Effector CD8-positive, alpha-beta T cell (primary cell): ENCODE results near the gene ZNF835.

Source experiments
- DNase-seq: peaks from one replicate; lab custom pipeline; 2025; lab: John Stamatoyannopoulos, UW

The ZNF835 gene

DNA sequence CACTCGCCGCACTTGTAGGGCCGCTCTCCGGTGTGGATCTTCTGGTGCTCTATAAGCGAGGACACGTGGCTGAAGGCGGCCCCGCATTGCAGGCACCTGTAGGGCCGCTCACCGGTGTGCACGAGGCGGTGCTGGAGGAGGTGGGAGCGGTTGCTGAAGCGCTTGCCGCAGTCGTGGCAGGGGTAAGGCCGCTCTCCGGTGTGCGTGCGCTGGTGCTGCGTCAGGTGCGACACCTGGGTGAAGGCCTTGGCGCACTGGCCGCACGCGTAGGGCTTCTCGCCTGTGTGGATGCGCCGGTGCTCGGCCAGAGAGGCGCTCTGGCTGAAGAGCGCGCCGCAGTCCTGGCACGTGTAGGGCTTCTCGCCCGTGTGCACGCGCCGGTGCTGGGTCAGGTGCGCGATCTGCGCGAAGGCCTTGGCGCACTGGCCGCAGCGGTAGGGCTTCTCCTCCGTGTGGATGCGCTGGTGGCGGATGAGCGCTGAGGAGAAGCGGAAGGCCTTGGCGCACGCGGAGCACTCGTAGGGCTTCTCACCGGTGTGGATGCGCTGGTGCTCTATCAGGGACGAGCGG is 7.5 kb downstream of the ZNF835 start:
- DNase-seq = no peak

DNA sequence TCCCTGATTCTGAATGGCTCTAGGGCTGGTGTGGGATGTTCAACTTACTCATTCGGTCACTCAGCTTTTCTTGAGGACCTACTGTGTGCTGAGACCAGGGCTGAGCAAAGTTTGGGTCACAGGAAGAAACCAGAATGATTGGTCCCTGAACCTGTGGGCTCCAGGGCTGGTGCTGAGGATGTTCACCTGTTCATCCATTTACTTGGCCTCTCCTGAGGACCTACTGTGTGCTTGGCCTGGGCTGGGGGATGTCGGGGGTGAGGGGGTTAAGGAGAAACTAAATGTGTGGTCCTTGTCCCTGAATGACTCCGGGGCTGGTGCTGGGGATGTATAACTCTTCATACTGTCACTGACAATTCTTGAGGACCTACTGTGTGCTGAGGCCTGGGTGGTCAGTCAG is 10.3 kb downstream of the ZNF835 start:
- DNase-seq = no peak

DNA sequence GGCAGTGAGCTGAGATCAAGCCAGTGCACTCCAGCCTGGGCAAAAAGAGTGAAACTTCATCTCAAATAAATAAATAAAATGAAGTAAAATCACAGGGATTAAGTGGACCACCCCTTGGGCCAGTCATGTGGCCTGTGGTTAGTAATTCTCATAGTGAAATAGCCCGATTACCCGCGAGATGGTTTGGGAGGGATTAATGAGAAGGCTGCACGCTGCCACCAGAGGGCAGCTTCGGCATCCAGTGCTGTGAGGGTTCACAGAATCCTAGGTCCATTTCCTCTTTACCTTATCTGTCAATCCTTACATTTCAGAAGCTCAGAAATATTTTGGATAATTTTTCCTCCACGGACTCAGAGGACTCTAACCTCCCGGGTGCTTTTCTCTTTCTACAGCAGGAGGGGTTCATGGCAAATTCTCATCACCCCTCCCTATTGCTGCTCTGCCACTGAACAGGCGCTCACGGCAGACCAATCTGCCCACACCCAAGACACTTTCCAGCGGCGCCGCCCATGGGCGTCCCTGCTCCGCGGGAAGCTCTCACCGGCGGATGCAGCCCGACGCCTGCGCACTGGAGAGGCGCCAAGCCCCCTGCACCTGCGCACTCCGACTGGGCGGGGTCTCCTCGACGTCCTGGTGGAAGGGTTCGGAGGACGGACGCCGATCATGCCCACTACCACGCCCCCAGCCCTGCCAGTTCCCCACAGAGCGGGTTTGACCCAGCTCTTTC is 11.0 kb downstream of the ZNF835 start:
- DNase-seq = no peak

DNA sequence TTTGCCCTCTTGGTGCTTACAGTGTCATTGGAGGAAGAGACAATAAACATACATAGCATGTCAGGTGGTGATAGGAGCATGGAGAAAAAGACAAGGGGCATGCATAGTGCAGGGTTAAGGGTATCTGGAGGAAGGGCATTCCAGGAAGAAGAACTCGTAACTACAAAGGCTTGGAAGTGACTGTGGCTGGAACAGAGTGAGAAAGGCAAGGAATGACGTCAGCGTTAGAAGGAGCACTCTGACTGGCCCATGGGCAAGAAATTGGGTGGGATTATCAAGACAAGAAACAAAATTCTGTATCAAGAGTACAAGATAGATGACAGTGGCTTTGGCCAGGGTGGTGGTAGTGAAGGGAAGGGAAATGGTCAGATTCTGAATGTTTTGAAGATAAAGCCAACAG is 17.4 kb downstream of the ZNF835 start:
- DNase-seq = no peak

DNA sequence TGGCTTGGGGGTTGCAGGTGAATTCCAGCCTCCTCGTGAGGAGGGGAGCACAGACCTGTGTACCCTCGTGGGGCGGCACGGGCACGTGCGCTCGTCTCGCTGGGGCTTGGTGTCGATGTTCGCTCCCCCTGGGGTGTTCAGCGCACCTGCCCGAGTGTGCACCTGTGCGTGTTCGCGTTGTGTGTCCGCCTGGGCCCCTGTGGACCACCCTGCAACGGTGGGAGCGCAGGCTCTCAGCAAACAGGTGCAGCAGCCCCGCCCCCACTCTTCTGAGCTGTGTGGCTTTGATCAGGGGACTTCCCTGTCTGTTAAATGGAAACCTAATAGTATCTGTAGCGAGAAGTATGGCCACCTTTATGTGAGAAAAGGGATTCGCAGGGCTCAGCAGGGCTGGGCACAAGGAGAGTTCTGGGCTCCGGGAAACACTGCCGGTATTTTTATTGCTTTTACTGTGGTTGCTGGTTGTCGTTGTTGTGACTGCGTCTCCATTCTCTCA is 28.0 kb downstream of the ZNF835 start:
- no peak for DNase-seq

DNA sequence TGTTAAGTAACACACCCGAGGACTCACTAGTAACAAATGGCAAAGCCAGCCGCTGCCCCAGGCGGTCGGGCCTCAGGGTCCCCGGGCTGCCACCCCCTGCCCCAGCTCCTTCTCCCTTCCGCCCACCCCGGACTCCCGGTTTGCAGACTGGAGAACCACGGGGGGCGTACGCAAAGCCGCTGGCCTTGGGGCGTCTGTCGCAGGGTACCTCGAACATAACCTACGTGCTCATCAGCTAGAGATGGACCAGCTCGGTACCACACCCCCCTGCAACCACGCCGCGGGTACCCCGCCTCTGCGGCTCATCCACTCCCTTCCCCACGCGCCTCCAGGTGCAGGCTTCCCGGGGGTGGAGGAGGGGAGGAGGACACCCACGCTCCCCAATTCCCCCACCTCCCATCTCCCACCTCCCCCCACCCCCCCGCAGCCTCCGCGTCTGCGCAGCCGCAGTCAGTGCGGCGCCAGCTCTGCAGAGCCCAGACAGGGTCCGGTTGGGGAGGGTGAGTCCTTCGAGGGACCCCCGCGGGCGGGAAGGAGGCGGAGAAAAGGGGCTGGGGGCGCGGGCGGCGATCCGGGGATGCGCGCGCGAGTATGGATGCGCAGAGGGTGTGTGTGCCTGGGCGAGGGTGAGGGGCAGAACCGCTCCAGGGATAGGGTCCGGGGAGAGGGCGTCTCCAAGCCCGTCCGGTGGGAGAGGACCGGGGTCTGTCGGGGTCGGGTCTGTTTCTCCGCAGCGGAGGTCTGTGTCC is 28.7 kb downstream of the ZNF835 start, which contains the start of gene SMIM17:
TSS of gene SMIM17 (plus strand) at position 449 of the 749 bp plus-strand sequence. CDS start 2,509 bp downstream, outside the sequence.
- DNase-seq = no peak

DNA sequence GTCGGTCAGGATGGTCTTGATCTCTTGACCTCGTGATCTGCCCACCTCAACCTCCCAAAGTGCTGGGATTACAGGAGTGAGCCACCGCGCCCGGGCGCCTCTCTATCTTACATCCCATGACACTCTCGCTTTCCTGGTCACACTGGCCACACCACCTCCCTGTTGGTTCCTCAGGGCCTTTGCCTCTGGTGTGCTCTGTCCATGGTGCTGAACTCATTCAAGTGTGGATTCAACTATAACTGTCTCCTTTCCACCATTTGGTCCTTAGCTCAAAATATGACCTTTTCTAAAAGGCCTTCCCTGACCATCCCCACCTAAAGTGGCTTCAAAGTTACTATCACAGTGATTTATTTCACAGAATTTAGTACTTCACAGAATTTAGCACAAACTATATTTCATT is 32.3 kb downstream of the ZNF835 start:
- DNase-seq = no peak

DNA sequence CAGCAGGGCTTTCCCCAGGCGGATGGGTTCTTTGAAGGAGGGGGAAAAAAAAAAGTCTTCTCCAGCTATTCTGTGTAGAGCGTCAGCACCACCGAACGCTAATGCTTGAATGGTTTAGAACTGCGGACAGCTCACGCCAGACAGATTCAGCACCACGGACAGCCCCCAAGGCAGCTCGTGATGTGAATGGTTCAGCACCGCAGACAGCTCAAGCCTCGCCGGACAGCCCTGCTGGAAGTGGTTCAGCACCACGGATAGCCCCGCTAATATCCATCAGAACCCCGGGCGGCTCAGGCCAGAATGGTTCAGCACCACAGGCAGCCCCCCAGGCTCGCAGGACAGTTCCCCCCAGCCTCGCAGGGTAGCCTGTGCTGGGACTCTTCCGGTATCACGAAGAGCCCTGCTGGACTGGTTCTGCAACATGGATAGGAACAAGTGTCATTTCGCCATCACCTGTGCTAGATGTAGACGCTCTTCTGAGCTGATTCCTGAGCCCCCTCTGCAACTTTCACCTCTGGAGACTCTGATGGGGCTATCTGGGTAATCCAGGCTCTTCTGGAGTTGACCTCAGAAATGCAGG is 33.5 kb downstream of the ZNF835 start:
- no peak for DNase-seq

DNA sequence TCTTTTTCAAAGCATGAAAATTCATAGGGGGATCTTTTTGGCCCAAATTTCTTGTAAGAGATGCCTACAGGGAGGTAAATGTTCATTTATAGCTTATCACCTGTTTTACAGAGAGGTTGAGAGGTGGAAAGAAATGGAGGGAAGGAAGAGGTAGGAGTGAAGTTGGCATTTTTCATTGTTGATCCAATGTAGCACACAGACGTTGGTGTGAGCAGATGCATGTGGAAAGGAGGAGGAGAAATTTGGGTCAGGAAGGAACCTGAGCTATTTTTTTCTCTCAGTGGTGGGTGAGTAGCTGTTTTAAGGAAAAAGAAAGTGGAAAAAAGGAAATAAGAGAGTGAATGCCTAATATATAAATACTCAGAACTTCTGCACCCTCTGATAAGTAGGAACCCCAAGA is 38.5 kb downstream of the ZNF835 start:
- DNase-seq = no peak

DNA sequence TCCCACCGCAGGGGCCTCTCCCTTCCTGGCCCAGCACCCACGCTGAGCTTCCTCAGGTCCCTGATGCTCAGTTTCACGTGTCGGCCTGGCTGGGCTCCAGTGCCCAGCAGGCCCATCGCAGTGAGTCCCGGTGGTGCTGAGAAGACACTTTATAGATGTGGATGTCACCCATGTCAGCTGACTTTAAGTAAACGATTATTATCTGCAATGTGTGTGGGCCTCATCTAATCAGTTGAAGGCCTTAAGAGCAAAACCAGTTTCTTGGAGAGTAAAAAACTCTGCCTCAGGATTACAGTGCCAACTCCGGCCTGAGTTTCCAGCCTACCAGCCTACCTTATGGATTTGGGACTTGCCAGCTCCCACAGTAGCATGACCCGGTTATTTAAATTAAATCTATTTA is 45.8 kb downstream of the ZNF835 start:
- DNase-seq = no peak

DNA sequence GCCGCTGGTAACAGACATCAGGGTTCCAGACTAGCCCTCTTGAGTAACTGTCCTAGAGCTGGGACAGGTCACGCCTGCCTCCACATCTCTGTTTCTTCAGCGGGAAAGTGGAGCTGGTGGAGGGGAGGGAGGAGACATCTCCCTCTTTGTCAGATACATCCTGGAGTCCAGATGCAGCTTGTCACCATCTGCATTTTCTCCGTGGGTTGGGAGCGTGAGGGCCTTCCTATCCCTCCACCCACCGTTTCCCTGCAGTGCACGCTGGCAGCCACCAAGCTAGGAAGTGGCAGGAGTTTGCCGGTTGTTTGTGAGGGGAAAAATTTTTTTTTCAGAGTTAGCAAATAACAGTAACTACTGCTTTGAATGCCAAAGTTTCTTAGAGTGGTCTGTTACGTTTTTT is 48.6 kb downstream of the ZNF835 start:
- no peak for DNase-seq

DNA sequence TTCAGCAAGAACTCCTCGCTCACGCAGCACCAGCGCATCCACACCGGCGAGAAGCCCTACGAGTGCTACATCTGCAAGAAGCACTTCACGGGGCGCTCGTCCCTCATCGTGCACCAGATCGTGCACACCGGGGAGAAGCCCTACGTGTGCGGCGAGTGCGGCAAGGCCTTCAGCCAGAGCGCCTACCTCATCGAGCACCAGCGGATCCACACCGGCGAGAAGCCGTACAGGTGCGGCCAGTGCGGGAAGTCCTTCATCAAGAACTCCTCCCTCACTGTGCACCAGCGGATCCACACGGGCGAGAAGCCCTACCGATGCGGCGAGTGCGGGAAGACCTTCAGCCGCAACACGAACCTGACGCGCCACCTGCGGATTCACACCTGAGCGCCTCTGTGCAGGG is 49.2 kb downstream of the ZNF835 start:
- no peak for DNase-seq

DNA sequence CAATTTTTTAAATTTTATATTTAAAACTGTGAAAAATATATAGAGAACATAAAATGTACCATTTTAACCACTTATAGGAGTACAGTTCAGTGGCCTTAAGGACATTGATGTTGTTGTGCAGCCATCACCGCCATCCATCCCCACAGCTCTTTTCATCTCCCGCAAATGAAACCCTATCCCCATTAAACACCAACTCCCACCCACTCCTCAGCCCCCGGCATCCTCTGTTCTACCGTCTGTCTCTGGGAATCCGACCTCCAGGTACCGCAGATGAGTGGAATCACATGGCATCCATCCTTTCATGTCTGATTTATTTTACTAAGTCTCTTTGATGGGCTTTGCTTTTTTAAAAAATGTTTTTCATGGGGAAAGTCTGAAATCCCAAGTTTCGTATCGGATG is 52.4 kb downstream of the ZNF835 start:
- no peak for DNase-seq

DNA sequence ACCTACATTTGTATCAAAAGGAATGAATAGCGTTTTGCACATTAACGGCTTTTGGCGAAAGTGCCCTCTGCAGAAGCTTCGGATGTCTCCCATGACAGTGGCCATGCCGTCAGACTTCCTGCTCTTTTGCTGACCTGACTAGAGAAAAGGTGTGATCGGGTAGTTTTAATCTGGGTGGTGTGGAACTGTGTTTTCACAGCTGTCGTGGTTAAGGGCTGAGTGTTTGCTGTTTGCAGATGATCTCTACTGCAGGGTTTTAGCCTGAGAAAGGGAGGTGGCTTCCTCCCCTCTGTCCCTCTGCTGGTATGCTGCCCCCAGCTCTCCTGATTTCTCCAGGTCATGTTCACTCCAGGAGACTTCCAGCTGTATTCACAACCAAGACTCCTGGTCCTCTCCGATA is 54.0 kb downstream of the ZNF835 start:
- DNase-seq = no peak

DNA sequence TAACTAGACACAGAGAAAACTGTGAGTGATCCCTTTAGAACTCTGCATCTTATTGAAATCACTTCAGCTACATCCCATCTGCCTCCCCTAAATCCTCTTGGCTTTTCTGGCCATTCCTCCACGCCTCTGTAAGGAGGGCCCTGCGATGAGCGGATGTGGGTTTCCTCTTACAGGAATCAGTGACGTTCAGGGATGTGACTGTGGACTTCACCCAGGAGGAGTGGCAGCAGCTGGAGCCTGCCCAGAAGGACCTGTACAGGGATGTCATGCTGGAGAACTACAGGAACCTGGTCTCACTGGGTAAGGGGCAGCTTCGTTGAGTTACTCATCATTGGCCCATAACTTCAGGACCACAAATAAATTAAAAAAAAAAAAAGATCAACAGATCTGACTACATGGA is 57.9 kb downstream of the ZNF835 start:
- no peak for DNase-seq

DNA sequence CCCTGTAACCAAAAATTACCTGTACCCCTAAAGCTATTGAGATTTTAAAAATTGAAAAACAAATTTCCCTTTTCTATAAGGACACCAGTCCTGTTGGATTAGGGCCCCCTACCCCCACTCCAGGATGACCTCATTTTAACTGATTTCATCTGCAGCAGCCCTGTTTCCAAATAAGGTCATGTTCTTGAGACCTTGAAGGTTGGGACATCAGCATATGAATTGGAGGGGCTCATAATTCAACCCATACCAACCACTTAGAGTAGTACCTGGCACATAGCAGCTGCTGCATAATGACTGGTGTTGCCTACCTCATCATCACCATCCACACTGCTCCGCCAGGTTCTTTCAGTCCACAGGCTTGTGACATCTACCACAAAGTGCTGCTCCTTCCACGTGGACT is 58.8 kb downstream of the ZNF835 start:
- no peak for DNase-seq
